ENCODE measurements around the gene GUCA1A. TPM values are rescaled to one million over a fixed set of nuclear protein-coding genes. Genes with fewer than 3 reads are reported as not detected.
"Not testable (repeated sequence)": the region's sequence is repeated elsewhere in the genome, so short reads cannot be mapped to it uniquely, and the experiment has no call there.

GUCA1A gene
- total RNA-seq, 1 experiment from 2014 or later = not detected

GRCh38 chr6:42166444-42167141, 6.6 kb upstream of the GUCA1A start:
- H3K9me3 ChIP-seq (ENCODE audit: control insufficient read depth in 1 of 2, insufficient read depth in 1 of 2, low read depth in 1 of 2, low read length in 2 of 2) = no peaks in the 10 kb centered on the region
- TF ChIP-seq CTCF (IDR thresholded peaks at IDR 0.05 in 2 of 3, conservative IDR thresholded peaks at IDR 0.05 in 1 of 3; ENCODE audit: borderline replicate concordance in 1 of 3, insufficient read depth in 1 of 3, low read depth in 2 of 3, low read length in 2 of 3) (peak; percentile 90 to 98 (median 98)), RAD21 (IDR thresholded peaks at IDR 0.05; ENCODE audit: low read depth) (peak; percentile 94), POLR2AphosphoS5 (IDR thresholded peaks at IDR 0.05; ENCODE audit: low read depth, low read length) (peak; percentile 19; the same call in 1 of the 2 replicates), JUND (IDR thresholded peaks at IDR 0.05) (no peak)
- peaks cover 3 to 13% of the 10 kb centered on the region in 2 experiments; a peak in 3 of 4 replicates for H3K4me1 ChIP-seq (ENCODE audit: control insufficient read depth in 1 of 2, insufficient read depth in 2 of 2, low read length in 2 of 2)
- H3K9me2 ChIP-seq (ENCODE audit: insufficient read depth) = no peaks in the 10 kb centered on the region
- RAD21 ChIA-PET (ENCODE audit: low non-redundant PET in 1 of 2, low total read pairs in 2 of 2, uncharacterized antibody in 2 of 2, unreplicated experiment in 2 of 2) = interaction anchor here (0.7 to 1.5 kb wide), 5 partner anchors 24 to 381 kb away, joined by 3 read pairs; partner anchors contain the start of gene C6orf132 (in 1 of the 2)
- peak overlapping the region; percentile 89 for H2AFZ ChIP-seq (ENCODE audit: low read depth, low read length, poor library complexity, severe bottlenecking)
- intact Hi-C loops (cut with micrococcal nuclease) = loop anchor here (1.0 to 10.0 kb wide), 5 partner anchors 48 to 732 kb away; partner anchors contain the start of genes PRICKLE4 and TOMM6
- POLR2A ChIA-PET = no interaction called here
- H4K20me1 ChIP-seq (ENCODE audit: insufficient read depth) = no peaks in the 10 kb centered on the region
- ATAC-seq (peak; percentile 93), DNase-seq (ENCODE audit: low read depth, low spot score) (peak; percentile 63)
- H3K9ac ChIP-seq (ENCODE audit: low read length) = peak overlapping the region; percentile 32; the same call in 1 of the 2 replicates
- CTCF ChIA-PET = interaction anchor here (0.7 to 1.7 kb wide), 4 partner anchors 48 to 90 kb away, joined by 3 to 5 read pairs (median 4); no protein-coding TSS in a partner anchor
- peak overlapping the region; percentile 69 for H3K4me2 ChIP-seq (ENCODE audit: low read length)
- no peaks in the 10 kb centered on the region for H3K36me3 ChIP-seq (ENCODE audit: control insufficient read depth in 1 of 2, insufficient read depth in 2 of 2, low read length in 2 of 2)
- no peaks in the 10 kb centered on the region for H3K79me2 ChIP-seq (ENCODE audit: insufficient read depth, low read length)
- no peaks in the 10 kb centered on the region for H3K27me3 ChIP-seq (ENCODE audit: insufficient read depth, low read length)
- H3K4me3 ChIP-seq (replicated peaks in 1 of 2; ENCODE audit: low read depth in 1 of 2, low read length in 2 of 2) = no peak overlapping the region
- H3K27ac ChIP-seq (ENCODE audit: low read depth, low read length) = peak overlapping the region; percentile 31; the same call in 1 of the 2 replicates
- BruUV-seq (replicated peaks) = no TSS peak

- Histone ChIP-seq H3K79me2 (ENCODE audit: insufficient read depth, low read length) (no peaks in the 10 kb centered on the region), H3K27ac (ENCODE audit: low read depth, low read length) (no peak overlapping the region), H3K9ac (ENCODE audit: low read length) (no peak overlapping the region), H4K20me1 (ENCODE audit: insufficient read depth) (no peaks in the 10 kb centered on the region), H3K36me3 (ENCODE audit: control insufficient read depth in 1 of 2, insufficient read depth in 2 of 2, low read length in 2 of 2) (no peaks in the 10 kb centered on the region), H3K4me1 (ENCODE audit: control insufficient read depth in 1 of 2, insufficient read depth in 2 of 2, low read length in 2 of 2) (peaks cover 3 to 13% of the 10 kb centered on the region in 2 experiments; a peak in 3 of 4 replicates), H2AFZ (ENCODE audit: low read depth, low read length, poor library complexity, severe bottlenecking) (no peak overlapping the region), H3K9me2 (ENCODE audit: insufficient read depth) (no peaks in the 10 kb centered on the region), H3K4me2 (ENCODE audit: low read length) (no peak overlapping the region), H3K9me3 (ENCODE audit: control insufficient read depth in 1 of 2, insufficient read depth in 1 of 2, low read depth in 1 of 2, low read length in 2 of 2) (no peaks in the 10 kb centered on the region), H3K27me3 (ENCODE audit: insufficient read depth, low read length) (no peaks in the 10 kb centered on the region), H3K4me3 (replicated peaks in 1 of 2; ENCODE audit: low read depth in 1 of 2, low read length in 2 of 2) (no peak overlapping the region)
- POLR2A ChIA-PET = no interaction called here
- CTCF ChIA-PET = interaction anchor here (1.3 kb wide), 1 partner anchor 401 kb away, joined by 3 read pairs; no protein-coding TSS in a partner anchor
- intact Hi-C loops (cut with micrococcal nuclease) = loop anchor here (10.0 kb wide), 1 partner anchor 384 kb away; the partner anchor contains the start of genes PRICKLE4 and TOMM6
- ATAC-seq (no peak), DNase-seq (ENCODE audit: low read depth, low spot score) (no peak)
- RAD21 ChIA-PET (ENCODE audit: low non-redundant PET in 1 of 2, low total read pairs in 2 of 2, uncharacterized antibody in 2 of 2, unreplicated experiment in 2 of 2) = interaction anchor here in 1 of 2 experiments (1.0 kb wide), 1 partner anchor 46 kb away, joined by 4 read pairs; no protein-coding TSS in a partner anchor
- BruUV-seq (replicated peaks) = no TSS peak
- TF ChIP-seq ZNF274 (IDR thresholded peaks at IDR 0.05; ENCODE audit: low read depth, low read length) = no peak
- TF ChIP-seq POLR2AphosphoS5 (IDR thresholded peaks at IDR 0.05; ENCODE audit: low read depth, low read length) = no peak
- TF ChIP-seq RAD21 (IDR thresholded peaks at IDR 0.05; ENCODE audit: low read depth) = peak; percentile 58
Observed at GRCh38 chr6:42168650-42169049, 4.5 kb upstream of the GUCA1A start.

- H3K9me3 ChIP-seq (ENCODE audit: control insufficient read depth in 1 of 2, insufficient read depth in 1 of 2, low read depth in 1 of 2, low read length in 2 of 2); H3K27ac ChIP-seq (ENCODE audit: low read depth, low read length); H2AFZ ChIP-seq (ENCODE audit: low read depth, low read length, poor library complexity, severe bottlenecking); DNase-seq (ENCODE audit: low read depth, low spot score); H3K4me3 ChIP-seq (replicated peaks in 1 of 2; ENCODE audit: low read depth in 1 of 2, low read length in 2 of 2); H3K9ac ChIP-seq (ENCODE audit: low read length); ATAC-seq; H3K36me3 ChIP-seq (ENCODE audit: control insufficient read depth in 1 of 2, insufficient read depth in 2 of 2, low read length in 2 of 2); H3K79me2 ChIP-seq (ENCODE audit: insufficient read depth, low read length); H3K4me2 ChIP-seq (ENCODE audit: low read length); H4K20me1 ChIP-seq (ENCODE audit: insufficient read depth); BruUV-seq (replicated peaks); POLR2A ChIA-PET; H3K9me2 ChIP-seq (ENCODE audit: insufficient read depth); H3K27me3 ChIP-seq (ENCODE audit: insufficient read depth, low read length); RAD21 ChIA-PET (ENCODE audit: low non-redundant PET in 1 of 2, low total read pairs in 2 of 2, uncharacterized antibody in 2 of 2, unreplicated experiment in 2 of 2): not testable (repeated sequence)
- intact Hi-C loops (cut with micrococcal nuclease) = loop anchor here (10.0 kb wide), 1 partner anchor 385 kb away; the partner anchor contains the start of genes PRICKLE4 and TOMM6
- H3K4me1 ChIP-seq (ENCODE audit: control insufficient read depth in 1 of 2, insufficient read depth in 2 of 2, low read length in 2 of 2) = peaks cover 3 to 13% of the 10 kb centered on the region in 2 experiments; a peak in 3 of 4 replicates
- CTCF ChIA-PET = interaction anchor here (0.7 kb wide), 1 partner anchor 96 kb away, joined by 3 read pairs; no protein-coding TSS in a partner anchor
Observed at GRCh38 chr6:42169780-42170179, 3.4 kb upstream of the GUCA1A start.
